ENCODE results near the gene ARHGEF2.
A peak's percentile ranks its signal among the peaks of the same experiment; 100 is the strongest.
"Not testable (repeated sequence)": the region's sequence is repeated elsewhere in the genome, so short reads cannot be mapped to it uniquely, and the experiment has no call there.

The ARHGEF2 gene

DNA sequence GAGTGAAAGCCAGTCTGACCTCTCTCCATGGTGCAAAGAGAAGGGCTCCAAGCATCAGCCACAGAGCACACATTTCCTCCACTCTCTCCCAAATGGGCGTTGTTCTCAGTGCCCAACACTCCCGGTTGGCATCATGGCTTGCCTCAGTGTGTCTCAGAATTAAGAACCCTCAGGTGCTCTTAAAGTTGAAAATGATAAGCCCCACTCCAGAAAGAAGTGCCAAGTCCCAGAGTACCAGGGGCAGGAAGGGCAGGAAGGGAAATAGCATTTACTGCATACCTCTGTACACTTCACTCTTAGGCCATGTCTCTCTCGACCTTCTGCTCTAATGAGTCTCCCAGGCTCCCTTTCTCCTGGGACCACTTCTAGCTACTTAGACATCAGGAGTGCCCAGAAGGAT is 15.2 kb upstream of the ARHGEF2 start:
- DNase-seq (ENCODE audit: low read depth in 1 of 2, low spot score in 1 of 2): no peak

GRCh38 chr1:155990005-155990739 is 11.8 kb upstream of the ARHGEF2 start:
- no peak for DNase-seq (ENCODE audit: low read depth in 1 of 2, low spot score in 1 of 2)

DNA sequence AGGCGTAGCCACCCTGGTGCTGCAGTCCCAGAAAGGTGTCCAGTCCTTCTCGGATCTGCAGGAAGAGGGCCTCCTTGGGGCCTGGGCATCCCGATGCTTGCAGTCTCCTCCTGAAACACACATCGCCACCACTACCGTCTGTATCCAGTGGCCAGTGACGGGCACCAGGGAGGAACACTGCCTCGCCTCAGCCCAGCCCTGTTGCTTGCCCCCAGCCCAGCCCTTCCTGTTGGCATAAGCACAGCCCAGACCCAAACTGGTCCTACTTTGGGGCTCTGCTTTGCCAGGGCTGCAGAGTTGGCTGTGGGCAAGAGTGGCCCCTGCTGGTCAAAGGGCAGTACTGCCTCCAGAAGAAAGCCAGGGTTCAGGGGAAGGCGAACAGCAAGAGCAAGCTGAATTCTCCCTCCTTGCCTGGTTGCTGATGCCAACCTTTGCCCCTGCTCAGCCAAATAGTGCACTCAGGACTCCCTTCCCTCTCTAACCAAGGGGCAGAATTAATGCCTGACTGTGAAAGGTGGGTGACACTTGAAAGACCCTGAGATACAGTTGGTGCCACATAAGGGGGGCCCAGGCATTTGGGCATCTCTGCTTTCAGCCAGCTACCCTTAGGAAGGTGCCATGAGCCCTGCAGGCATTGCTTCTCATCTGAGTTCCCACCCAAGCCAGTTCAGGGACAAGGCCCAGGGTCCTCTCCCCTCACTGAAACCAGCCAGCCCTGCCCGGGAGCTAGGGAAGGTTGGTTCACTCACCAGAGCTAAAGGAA is 11.1 kb upstream of the ARHGEF2 start:
- DNase-seq (ENCODE audit: low read depth in 1 of 2, low spot score in 1 of 2): peak; percentile 67 to 74

- not testable (repeated sequence) for DNase-seq (ENCODE audit: low read depth in 1 of 2, low spot score in 1 of 2)
Observed at GRCh38 chr1:155984903-155985645, 6.7 kb upstream of the ARHGEF2 start.

- DNase-seq (ENCODE audit: low read depth in 1 of 2, low spot score in 1 of 2): no peak
Observed at GRCh38 chr1:155984341-155984740, 6.0 kb upstream of the ARHGEF2 start.

DNA sequence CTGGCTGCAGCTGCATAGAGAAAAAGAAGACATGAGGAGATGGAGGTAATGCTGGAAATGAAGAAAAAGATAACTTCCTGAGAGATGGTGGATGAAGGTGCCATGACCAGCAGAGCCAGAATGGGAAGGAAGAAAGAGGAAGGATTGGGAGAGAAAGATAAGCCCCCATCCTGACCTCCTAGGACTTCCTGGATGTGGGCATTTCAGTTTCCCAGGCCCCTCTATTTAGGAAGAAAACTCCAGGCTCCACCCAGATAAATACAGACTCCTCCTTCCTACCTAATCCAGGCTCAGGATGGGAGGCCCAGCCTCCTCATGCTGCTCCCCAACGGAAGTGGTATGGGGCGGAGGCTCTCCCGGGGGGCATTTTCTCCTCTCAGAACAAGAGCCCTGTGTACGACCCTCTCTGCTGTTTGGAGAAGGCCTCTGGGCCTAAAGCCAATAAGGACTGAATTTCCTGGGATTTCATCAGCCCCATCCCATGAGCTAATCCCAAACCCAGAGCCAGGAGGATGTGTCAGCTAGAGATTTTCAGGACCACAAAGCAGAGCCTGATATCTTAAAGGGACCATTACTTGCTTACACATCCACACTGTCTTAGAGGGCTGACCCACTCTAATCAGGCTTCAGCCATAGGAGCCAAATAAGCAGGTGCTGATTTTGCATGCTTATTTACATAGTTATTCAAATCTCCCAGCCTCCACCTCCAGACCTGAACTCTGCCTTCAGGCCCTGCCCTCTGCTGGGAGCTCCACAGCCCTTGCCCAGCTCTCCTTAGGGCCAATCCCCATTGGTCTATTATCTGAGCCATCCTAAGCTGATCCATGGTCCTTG is 5.1 kb upstream of the ARHGEF2 start:
- no peak for DNase-seq (ENCODE audit: low read depth in 1 of 2, low spot score in 1 of 2)

- no peak for DNase-seq (ENCODE audit: low read depth in 1 of 2, low spot score in 1 of 2)
Observed at GRCh38 chr1:155982106-155982505, 3.8 kb upstream of the ARHGEF2 start.

DNA sequence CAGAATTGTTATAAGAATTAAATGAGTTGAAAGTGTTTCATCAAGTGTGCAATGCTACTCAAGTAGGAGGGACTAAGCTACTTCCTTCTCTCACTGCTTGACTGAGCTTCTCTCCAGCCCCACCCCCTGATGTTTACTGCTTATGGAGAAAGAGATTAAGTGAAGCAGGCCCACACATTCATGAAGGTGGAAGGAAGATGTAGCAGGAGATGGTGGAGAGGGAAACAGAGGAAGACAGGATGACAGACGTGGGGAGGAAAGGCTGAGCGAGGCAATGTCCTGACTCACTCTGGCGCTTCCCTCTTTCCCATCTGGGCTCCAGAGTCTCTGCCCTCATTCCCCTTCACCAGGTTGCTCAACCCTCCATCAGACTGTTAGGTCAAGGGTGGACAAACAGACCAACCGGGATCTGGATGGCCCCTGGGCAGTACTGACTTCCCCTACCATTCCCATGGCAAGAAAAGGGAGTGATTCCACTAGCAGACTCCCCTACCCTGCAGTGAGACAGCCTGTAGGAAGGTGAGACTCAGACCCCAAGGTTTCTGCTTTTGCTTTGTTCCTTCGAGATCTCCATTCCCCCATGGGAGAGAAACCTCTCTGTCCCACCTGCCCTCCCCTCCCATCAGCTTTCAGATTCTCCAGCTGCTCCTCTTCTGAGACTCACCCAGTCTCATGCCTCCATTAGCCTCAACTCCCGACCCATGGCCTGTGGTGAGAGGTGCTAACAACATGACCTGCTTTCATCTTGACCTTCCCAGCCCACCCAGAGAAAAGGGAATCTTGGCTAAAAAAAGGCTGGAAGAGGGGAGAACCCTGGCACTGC is 3.1 kb upstream of the ARHGEF2 start:
- no peak for DNase-seq (ENCODE audit: low read depth in 1 of 2, low spot score in 1 of 2)

DNA sequence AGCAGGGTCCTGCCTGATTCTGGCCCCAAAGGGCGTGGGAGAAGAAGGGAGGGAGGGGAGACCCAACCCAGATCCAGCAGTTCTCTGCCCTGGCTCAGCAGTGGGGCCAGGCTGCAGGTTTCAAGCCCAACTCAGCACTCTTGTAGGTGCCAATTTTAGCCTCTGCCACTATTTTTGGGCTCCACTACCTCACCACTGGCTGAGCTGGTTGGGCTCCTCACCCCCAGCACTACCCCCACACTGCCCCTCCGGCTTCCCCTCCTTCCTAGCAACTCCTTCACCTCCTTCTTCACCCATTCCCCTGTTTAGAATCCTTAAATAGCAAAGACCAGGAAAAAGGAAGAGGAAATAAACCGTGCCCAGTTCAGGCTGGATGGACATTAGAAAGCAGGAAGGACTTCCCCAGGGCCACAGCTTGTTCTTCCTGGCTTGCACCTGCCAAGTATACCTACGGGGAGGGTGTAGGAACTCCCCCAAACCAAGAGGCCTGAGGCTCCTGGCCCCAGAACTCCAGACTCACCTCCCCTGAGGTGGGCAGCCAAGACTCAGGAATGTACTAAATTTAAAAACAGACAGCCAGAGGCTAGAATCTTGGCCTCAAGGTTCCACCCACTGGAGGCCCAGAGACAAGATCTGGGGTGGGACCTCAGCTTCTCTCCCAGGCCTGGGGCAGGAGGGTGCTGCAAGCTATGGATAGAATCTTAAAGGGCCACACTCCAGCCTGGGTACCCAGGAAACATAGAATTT is 1.4 kb upstream of the ARHGEF2 start:
- no peak for DNase-seq (ENCODE audit: low read depth in 1 of 2, low spot score in 1 of 2)

GRCh38 chr1:155978973-155979429 is 654 bp upstream of the ARHGEF2 start:
- DNase-seq (ENCODE audit: low read depth in 1 of 2, low spot score in 1 of 2): no peak

- peak; percentile 57 to 59 for DNase-seq (ENCODE audit: low read depth in 1 of 2, low spot score in 1 of 2)
Observed at GRCh38 chr1:155977690-155978324, 540 bp downstream of the ARHGEF2 start.

DNA sequence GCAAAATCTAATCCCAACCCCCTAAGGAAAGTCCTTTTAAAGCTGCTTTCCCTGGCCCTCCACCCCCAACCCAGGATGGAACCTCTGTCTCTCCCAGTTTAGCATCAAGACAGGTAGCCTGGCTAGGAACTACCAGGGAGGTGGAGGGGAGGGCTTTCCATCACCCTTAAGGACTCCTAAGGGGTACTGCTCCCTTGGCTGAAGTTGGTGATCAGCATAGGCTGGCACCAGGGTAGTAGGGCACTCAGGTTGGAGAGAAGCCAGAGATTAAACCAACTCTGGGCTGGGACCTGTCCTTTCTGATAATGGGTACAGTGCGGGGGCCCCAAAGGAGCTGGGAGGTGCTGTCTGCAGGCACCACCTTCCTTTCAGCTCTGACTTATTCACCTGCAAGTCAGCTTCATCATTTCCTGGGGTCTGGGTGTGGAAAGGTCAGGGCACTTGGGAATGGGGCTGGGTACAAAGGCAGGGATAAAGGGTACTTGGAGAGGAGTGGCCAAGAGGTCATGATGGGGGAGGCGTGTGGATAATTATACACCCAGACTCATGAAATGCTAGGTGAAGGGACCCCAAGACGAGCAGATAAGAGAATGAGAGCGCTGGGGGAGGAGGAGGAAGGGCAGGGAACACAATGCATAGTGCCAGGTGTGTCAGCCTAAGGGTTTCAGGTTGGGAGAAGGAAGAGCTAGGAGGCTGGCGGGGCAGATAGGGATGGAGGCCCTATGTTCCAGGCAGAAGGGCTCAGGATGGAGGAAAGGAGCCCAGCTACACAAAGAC is 1.2 kb downstream of the ARHGEF2 start:
- no peak for DNase-seq (ENCODE audit: low read depth in 1 of 2, low spot score in 1 of 2)

DNA sequence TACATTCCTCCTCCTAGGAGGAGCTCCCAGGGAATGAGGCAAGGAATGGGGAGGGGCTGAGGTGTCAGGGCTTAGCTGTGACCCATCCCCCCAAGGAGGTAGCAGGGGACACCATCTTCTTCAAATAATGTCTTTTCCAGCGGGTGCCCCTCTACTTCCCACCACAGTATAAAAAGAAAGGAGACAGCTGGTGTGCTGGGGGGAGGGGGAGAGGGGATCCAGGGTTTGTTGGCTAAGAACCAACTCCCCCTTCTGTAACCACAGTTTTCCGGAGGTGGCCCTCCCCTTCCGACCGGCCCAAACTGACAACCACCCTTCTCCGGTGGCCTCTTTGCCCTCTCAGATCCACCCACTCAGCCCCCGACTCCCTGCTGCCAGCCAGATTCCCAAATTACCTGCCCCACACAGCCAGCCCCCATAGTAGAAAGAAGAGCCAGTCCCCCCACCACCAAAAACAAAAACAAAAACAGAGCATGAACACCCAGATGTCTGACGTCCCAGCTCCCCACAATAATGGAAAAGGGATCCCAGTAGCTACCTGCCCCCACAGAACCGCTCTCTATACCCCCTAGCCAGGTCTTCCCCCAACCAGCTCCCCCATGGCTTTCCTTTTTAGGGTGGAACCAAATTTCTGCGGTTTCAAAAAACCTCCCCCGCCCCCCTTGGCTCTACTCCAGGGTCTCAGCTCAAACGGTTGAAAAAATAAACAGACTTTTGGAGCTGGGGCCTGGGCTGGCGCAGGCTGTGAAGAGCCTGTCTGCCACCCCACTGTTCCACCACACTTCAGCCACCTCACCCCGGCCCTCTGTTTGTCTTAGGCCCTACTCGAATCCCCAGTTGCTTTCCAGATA is 2.1 kb downstream of the ARHGEF2 start:
- peak in 1 of 2 donors; percentile 47 for DNase-seq (ENCODE audit: low read depth in 1 of 2, low spot score in 1 of 2)

DNA sequence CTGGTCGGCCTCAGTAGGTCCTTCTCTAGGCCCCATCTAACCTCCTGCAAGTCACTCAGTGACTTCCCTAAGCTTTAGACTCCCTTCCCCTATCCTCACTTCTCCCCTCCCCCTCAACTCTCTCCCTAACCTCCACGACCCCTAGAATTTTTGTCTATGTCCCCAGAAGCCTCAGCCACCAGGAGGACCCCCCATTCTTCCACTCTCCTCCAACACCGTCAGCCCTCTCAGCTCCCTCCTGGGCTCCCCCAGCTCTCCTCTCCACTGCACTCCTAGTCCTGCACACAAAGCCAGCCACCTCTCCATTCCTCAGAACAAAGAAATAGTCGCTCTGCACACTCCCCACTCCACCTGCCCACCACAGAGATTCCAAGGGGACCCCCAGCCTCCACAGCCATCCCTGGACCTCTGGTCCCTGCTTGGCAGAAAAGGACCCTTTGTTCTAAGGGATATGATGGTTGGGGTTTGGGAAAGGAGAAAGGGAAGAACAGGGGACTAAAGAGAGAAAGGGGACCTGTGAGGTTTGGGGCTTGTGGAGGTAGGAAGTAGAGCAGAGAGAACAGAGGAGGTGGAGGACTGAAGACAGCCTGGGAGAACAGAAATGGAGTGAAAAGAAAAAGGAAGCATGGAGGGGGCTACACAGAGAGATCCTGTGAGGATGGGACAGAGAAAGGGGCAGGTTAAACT is 2.8 kb downstream of the ARHGEF2 start:
- no peak for DNase-seq (ENCODE audit: low read depth in 1 of 2, low spot score in 1 of 2)

DNA sequence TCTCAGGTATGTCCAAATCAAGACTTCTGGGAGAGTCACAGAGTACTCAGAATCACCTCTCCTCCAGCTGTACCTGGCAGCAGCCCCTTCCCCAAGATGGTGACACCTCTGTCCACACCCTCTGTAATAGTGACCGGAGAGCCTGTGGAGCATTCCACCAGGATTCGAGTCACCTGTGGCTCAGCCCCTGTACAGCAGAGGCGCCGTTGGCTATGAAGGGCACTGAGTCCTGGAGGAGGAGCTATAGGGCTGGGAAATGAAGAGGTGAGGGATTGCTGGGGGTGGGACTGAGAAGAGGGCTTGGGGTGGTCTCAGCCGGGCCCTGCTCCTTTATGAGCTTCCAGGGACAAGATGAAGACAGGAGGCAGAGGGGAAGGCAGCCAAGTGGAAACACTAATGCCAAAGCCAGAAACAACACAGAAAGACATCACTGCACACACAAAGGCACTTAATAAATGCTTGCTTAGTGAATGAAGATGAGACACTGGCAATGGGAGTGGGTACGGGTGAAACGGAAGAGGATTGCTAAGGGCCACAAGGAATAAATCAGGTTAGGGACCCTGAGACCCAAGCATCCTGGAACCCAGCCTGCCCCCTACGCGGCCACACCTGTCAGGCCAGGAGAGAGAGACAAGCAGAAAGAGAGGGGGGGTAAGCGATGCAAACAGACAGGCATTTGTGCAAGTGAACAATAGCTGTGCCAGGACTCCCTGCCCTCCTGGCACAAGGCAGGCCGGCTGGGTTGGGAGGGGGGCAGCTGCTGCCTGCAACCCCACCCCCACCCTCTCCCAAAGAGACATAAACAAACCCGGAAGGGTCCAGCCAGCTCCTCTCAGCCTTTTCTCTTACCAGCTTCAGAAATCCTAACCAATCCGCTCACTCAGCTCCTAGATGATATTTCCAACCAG is 3.9 kb downstream of the ARHGEF2 start:
- no peak for DNase-seq (ENCODE audit: low read depth in 1 of 2, low spot score in 1 of 2)

GRCh38 chr1:155973723-155974122 is 4.6 kb downstream of the ARHGEF2 start:
- no peak for DNase-seq (ENCODE audit: low read depth in 1 of 2, low spot score in 1 of 2)

Data from activated CD4-positive, alpha-beta T cell treated with anti-CD3 and anti-CD28 coated beads, Interleukin-2, amount 50 U/mL, for 24 hours (primary cell).